IPS-11a (cell line): Measurements from ENCODE around the gene PSD2.

Experiments
- H3K4me3 ChIP-seq: one replicate; pipeline ENCODE4 v1.5.1; 2013; ENCODE audit warnings: low read depth, low read length, control low read depth

Gene PSD2

DNA sequence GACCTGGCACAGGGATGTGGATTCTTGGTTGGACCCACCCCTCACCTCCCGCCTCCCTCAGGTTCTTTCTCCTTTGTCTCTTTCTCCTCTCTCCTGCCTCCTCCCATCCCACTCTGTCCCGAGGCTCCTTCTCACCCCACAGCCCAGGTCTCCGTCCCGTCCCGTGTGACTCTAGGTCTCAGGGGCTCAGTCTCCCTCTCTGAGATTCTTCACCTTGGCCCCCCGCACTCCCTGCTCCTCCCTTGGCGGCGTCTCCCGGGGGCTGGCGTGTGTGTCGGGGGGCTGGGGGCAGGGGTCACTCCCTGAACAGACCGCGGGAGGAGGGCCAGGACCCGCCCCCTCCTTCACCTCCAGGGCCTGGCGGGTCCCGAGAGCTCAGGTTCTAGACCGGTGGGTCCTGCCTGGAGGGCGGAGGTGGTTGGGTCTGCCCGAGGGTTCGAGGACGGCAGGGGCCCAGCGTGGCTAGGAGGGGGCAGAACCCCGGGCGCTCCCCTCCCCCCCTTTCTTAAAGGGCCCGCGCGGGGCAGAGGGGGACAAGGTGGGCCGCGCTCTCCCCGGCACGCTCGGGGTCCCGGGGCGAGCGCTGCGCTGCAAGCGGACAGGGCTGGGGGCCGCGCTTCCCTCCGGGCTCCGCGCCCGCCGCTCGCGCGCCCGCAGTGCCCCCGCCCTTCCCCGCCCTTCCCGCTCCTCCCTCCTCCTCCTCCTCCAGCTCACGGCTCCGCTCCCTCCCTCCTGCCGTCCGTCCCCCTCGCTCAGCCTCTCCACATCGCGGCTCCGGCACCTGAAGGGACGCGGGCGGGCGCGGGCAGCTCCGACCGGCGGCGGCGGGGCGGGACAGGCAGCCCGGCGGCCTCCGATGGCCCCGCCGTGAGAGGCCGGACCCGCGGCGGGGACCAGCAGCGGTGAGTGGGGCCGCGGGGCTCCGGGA is at the start of gene PSD2:
TSS of gene PSD2 (plus strand) at position 735 of the 928 bp plus-strand sequence. CDS start 13,633 bp downstream, outside the sequence.
- peak within 1 kb of the TSS; percentile 33 for H3K4me3 ChIP-seq

DNA sequence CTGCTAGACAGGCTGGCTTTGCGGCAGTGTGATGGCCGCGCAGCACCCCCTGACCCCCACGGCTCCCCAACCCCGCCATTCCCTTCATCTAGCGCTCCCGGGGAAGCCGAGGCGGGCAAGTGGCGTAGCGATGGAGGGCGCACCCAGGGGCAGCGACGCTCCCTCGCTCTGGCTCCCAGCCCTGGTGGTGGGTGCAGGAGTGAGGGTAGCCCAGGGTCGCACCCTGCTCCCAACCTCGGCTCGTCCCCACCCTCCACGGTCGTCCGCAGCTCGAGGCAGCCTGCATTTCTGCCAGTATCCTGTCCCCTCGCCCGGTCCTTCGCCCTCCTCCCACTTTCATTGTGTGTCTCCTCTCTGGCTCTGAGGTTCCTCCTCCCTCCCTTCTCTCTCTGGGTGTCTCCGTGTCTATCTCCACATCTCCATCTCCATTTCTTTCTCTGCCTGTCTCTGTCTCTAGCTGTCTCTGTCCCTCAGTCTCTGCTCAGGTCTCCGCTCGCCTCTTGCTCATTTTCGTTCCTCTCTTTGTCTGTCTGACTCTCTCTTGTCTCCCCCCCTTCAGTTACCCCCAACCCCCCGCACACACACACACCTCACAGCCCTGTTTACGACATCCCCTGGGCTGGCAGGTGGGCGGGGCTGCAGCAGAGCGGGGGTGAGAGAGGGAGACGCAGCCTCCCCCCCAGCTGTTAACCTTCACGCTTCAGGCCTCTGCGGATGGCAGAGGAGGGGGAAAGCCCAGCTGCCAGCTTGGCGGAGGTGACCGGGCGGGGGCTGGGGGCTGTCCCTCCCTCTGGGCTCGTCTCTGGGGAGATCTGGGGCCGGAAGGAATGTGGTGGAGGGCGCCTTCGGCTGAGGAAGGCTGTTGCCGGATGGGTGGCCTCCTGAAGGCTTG is 48.7 kb upstream of the PSD2 start:
- peak overlapping the region; percentile 24 for H3K4me3 ChIP-seq

DNA sequence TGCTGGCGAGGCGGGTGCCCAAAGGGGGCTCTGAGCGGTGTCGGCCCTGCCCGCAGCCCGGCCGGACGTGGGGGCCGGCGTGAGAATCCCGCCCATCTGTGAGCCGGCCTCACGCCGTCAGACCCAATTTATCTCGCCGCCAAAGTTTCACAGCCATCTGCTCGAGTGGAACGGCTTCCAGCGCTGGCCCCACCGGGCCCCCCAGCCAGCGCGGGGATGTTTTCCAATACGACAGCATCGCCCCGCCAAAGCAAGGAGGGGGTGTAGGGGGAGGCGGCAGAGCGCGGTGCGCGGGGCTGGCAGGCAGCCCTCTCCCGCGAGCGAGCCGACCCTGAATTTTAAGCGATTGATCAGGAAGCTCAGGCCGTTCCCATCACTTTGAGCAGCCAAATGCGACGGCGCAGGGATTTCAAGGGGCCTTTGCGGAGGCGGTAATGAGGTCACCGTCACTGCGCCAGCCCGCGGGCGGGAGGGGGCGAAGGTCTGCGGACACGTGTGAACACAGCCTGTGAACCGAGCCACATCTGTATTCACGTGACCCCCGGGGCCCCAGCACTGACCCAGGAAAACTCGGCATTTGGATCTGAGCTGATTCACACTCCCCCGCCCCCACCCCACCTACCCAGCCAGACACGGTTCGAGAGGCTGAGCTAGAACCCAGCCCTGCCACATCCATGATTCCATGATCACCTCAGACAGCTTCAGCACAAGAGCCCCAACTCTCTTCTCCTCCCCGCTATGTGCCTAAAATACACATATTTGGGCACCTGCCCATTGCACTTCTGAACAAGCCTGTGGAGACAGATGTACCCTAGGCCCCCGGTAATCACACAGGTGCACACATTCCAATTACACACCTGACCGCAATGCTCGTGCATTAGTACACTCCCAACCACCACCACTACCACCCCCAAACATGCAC is 47.8 kb upstream of the PSD2 start:
- peak overlapping the region; percentile 20 for H3K4me3 ChIP-seq

DNA sequence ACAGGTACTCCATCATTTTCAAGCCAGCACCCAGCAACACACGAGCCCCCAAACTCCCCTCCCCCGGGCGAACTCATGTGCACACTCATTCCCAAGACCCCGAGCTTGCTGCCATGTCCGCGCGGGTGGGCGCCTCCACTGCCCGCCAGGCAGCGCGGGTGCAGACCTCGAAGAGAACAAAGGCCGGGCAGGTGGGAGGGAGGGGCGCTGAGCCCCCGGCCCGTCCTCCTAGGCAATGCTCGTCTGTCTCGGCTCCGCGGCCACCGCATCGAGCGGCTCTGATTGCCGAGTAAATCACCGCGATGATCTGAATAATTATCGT is 47.1 kb upstream of the PSD2 start:
- H3K4me3 ChIP-seq, result no peak overlapping the region

DNA sequence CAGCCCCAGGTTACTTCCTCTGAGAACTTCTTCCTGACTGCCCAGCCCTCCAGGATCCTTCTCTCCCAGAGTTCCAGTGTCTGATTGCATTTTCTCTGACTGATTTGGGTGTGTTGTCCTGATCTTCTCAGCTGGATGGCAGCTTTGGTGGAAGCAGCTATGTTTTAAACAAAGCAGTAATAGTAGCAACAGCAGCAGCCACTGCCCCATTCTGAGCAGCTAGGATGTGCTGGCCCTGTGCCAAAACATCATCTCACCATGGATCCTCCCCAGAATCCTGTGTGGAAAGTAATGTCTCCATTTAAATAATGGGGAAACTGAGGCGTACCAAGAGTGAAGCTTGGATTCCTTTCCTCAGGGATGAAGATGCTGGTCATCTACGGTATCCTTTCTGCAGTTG is 46.4 kb upstream of the PSD2 start:
- no peak overlapping the region for H3K4me3 ChIP-seq

DNA sequence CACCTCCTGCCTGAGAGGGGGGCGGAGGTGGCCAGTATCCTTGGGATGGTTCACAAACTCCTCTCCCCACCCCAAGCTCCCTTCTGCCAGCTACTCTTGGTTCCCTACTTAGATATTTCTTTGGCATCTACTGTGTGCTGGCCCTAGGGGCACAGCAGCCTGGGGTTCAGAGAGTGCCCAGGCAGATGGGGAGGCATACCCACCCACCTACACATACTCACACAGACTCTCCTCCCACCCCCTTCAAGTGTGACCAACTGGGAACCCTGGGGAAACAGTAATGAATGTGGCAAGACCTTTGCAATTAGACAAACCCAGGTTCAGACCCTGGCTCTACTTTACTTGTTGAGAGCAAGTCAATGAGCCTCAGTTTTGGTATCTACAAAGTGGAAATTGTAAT is 44.4 kb upstream of the PSD2 start:
- H3K4me3 ChIP-seq, result no peak overlapping the region

DNA sequence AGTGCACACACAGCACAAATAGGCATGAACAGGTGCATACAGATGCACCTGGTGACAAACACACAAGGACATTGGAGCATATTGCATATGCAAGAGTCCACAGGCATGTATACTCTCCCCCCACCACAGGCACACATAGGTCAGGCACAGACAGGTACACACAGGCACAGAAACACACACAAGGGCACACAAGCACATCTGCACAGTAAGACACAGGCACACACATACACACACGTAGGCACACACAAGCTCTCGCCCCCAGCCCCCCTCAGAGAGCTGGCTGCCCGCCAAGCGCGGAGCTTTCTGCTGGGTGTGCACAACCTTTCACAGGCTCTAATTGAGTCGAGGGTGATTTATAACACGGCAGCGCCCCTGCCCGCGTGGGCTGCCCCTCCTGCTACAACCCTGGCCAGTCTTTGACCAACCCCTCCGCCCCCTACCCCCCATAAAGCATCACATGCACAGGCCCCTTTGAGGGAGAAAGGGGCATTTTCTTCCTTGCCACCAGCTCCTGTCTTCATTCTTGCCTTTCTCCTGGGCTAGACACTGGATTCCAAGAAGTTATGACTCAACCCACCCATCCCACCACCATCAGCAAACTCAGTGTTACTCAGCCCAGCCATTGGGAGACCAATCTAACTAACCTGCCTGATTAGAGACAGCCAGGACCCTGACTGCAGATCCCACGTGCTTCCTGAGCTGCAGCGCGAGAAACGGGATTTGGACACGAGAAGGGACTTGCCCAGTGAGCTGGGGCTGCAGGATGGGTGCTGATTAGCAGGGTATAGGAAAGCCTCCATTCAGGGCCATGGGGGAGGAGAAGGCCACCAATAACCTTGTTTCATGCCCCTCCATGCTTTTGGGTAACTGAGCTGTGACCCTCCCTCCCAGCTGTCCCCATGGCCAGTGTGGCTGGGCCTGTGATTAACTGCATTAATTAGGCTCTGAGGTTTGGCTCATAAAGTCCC is 42.8 kb upstream of the PSD2 start:
- no peak overlapping the region for H3K4me3 ChIP-seq

DNA sequence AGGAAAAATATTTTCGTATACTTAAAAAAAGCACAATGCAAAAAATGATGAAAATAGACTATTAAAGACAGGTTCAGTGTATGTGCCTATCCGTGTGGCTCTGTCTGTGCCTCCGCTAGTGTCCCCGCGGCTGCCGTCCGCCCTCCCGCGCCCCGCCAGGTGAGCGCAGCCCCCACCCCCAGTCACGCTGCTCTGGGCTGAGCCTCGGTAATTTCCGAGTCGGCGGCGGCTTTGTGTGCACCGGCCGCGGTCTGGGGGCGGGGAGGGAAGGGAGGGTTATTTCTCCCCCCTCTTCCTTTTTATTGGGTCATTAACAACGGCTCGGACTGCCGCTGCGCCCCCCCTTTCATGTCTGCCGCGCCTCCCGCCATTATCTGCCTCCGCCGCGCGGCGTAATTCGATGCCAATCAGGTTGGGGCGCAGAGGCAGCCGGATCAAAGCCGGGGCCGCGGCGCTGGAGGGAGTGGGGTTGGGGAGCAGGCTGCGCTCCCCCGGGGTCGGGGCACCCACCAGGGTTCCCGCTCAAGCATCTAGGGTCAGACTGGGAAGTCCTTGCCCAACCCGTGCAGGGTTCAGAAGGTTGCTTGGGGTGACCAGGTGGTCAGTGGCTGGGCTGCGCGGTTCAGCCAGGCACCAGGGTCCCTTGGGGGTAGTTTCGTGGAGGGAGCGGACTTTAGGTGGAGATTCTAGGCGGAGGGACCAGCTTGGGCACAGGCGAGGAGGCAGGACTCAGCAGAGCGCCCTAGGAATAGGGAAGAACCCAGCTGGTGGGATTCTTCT is 39.5 kb upstream of the PSD2 start:
- H3K4me3 ChIP-seq, result peak overlapping the region; percentile 6

DNA sequence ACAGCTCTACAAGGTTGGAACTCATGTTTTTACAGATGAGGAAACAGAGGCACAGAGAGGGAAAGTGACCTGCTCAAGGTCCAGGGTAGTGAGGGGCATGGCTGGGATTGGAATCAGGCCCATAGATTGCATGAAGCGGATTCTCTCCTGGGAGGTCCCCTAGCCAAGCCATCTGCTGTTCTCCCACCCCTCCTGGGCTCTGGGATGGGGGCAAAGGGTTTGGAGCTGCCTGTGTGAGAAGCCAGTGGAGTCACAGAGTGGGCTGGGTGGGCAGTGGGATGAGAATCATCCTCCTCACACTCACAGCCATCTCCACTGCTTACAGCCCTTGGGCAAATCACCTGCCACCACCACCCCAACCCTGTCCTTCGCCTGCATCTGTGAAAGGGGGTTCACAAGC is 38.6 kb upstream of the PSD2 start:
- H3K4me3 ChIP-seq, result no peak overlapping the region

DNA sequence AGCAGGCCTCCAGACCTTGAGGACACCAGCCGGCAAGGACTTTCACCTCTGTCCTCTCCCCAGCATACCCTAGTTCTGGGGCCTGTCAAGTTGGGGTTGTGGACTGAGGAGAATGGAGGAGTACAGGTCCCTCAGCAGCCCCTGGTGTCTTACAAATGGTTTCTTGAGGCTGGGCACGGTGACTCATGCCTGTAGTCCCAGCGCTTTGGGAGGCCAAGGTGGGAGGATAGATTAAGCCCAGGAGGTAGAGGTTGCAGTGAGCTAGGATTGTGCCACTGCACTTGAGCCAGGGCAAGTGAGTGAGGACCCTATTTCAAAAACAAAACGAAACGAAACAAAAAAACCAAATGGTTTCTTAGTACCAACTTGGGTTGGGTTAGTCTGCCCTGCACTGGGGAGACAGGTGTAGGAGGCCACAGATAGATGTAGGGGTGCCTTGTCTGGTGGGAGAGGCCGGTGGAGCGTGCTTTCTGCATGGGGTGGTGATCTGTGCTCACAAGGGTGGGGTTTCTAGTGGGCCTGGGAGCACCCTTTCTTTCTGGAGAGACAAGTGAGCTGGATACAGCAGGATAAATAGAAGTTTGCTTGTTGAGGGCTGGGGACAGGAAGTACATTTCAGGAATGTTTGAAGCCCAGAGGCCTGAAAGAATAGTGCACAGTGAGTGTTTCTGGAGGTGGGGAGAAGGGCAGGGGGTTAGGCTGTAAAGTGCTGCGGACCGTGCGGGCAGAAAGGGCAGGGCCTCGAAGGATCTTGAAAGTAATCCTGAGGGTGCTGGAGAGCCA is 37.7 kb upstream of the PSD2 start:
- no peak overlapping the region for H3K4me3 ChIP-seq

DNA sequence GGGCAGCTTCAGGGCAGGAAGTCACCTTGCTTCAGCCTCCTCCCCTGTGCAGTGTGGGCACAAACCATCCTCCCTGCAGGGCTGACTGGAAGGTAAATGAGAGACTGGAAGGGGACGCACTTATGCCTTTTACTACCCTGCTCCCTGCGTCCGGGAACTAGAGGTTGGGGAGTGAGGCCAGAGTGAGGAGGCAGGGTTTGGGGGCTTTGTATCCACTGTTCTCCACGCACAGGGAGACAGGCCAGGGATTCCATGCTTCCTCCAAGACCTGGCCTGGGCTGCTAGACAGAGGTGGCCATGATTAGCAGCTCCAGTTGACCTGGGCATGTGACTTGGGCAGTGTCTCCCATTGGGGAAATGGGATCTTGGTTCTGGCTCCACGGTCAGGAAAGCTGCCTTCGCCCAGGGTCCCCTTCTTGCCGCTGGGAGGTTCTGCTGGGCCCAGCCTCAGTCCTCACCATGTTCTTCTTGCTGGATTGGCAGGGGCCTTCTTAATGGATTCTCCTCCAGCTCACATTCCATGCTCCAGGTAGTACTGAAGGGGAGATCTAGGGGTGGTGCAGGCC is 37.0 kb upstream of the PSD2 start:
- H3K4me3 ChIP-seq, result no peak overlapping the region

DNA sequence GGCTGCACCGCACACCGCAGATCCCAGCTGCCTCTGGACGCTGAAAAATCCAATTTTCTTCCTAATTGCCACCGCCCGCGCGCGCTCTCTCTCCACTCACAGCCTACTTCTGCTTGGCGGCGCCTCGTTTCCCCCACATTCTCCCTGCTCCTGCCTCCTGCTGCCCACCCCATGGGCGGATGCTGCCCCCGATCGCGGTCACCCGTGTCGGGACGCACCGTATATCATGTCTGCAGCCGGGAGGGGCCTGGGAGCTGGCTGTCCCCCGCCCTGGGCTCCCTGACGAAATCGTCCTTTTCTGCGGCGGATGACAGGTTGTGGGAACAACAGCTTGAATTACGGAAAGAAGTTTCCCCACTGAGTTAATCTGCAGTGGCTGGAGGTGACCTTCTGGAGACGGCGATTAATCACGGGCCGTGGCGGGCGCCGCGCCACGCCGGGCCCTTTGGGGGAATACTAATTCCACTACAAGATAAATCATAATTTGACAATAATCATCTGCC is 36.3 kb upstream of the PSD2 start:
- no peak overlapping the region for H3K4me3 ChIP-seq

DNA sequence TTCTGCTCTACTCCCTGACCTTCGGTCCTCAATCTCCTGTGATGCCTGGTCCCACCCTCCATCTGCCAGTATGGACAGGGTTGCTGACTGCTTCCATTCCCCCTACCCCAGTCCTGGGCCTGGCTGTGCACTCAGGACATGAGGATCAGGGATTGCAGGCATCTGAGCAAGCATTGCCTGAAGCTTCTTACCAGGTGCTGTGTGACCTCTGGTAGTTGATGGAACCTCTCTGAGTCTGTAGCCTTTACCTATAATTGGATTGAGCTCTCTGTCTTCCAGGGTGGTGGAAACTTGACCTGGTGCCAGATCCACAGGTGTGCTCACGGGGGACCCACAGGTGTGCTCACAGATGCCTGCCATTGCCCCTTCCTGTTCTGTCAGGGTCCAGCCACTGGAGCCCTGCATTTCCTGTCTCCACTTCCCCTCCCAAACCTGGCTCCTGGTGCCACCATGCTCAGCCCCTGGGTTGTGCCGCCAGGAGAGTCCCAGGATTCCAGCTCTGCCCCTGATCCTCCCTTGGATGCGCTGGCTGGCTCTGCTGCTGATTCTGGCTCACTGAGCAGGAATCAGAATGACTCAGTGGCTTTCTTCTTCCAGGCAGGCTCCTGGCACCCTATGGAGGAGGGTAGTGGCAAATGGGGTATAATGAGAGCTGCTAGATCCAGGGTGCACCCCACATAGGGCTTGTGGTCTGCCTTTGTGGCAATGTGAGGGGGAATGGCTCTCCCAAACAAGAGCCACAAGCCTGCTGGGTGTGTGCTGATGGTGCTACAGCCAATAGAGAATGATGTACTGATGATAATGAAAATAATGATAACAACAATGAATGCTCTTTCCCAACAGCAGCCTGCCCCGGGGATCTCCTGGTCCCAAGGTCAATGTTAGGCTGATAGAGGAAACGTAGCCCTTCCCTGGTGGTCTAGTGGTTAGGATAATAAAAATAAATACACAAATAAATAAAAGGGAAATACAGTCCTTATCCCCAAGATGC is 35.2 kb upstream of the PSD2 start:
- H3K4me3 ChIP-seq, result no peak overlapping the region

DNA sequence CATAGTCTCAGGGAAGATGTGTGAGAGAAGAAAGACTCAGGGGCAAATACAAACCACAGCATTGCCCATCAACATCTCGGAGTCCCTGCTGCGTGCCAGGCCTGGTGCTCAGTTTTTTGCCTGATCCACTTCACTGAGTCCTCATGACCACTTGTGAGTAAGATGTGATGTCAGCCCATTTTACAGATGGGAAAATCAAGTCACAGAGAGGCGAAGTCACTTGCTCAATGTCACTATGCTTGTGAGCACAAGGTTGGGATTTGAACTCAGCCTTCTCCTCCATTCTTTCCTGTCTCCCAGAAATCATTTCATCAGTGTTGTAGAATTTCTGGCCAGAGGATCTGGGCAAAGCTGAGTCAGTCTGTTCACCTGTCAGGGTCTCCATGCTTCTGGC is 34.6 kb upstream of the PSD2 start:
- no peak overlapping the region for H3K4me3 ChIP-seq

DNA sequence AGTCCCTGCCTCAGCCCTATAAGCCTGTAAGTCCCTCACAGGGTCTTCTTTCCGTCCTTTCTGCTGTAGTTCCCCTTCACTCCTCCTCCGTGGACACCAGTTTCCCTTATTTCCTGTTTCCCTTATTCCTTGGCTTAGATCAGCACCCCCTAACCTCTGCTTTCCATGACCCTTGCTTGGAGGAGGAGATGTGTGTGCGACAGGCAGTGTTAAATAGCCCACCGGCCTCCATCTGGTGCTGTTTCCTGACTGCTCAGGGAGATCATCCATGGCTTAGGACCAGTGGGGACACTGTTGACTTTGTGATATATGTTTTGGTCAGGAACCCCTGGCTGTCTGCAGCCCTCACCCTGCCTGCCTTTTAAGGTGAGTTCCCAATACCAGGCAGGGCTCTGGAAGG is 34.1 kb upstream of the PSD2 start:
- H3K4me3 ChIP-seq, result no peak overlapping the region

DNA sequence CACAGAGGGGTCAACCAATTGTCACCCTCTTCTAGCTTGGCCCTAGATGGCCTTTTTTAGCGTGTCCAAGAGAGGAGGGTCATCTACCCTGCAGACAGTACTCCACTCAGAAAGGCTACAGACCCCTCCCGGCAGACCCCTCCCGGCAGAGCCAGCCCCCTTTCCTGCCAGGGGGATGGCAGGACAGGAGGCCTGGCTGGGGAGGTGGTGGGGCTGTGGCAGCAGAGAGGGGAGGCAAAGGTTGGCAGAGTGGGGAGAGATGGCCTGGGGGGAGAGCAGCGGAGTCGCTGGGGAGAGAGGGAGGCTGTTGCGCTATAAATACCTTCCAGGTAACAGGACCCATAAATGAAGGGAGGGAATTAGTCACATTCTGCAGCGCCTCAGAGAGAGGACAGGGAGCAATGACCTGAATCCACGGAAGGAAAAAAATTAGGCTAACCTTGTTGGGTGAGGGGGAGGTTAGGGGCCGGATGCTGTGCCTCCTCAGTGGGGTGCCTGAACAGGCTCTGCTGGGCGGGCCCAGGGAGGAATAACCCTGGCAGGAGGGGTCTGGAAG is 32.9 kb upstream of the PSD2 start:
- no peak overlapping the region for H3K4me3 ChIP-seq
